GM12872 (cell line): Measurements from ENCODE around the gene ADAMTS17.

Experiments
- TF ChIP-seq, protein P1 (sequence below): IDR thresholded peaks from 3 replicates; pipeline ENCODE4 v1.5.1; 2011; ENCODE audit warnings: low read depth, mild to moderate bottlenecking, low read length, moderate library complexity; ENCODE audit not compliant: insufficient read depth

ADAMTS17 gene

GRCh38 chr15:100244796-100245486 lies 96.8 kb downstream of the ADAMTS17 start:
- TF ChIP-seq, protein P1, sequence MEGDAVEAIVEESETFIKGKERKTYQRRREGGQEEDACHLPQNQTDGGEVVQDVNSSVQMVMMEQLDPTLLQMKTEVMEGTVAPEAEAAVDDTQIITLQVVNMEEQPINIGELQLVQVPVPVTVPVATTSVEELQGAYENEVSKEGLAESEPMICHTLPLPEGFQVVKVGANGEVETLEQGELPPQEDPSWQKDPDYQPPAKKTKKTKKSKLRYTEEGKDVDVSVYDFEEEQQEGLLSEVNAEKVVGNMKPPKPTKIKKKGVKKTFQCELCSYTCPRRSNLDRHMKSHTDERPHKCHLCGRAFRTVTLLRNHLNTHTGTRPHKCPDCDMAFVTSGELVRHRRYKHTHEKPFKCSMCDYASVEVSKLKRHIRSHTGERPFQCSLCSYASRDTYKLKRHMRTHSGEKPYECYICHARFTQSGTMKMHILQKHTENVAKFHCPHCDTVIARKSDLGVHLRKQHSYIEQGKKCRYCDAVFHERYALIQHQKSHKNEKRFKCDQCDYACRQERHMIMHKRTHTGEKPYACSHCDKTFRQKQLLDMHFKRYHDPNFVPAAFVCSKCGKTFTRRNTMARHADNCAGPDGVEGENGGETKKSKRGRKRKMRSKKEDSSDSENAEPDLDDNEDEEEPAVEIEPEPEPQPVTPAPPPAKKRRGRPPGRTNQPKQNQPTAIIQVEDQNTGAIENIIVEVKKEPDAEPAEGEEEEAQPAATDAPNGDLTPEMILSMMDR = no peak

- TF ChIP-seq, protein P1 = no peak
Measured at GRCh38 chr15:100242989-100243388, 98.8 kb downstream of the ADAMTS17 start.

GRCh38 chr15:100241572-100242482 lies 99.9 kb downstream of the ADAMTS17 start:
- TF ChIP-seq, protein P1 = no peak

- TF ChIP-seq, protein P1 = no peak
Measured at GRCh38 chr15:100236981-100237720, 104.6 kb downstream of the ADAMTS17 start.

DNA sequence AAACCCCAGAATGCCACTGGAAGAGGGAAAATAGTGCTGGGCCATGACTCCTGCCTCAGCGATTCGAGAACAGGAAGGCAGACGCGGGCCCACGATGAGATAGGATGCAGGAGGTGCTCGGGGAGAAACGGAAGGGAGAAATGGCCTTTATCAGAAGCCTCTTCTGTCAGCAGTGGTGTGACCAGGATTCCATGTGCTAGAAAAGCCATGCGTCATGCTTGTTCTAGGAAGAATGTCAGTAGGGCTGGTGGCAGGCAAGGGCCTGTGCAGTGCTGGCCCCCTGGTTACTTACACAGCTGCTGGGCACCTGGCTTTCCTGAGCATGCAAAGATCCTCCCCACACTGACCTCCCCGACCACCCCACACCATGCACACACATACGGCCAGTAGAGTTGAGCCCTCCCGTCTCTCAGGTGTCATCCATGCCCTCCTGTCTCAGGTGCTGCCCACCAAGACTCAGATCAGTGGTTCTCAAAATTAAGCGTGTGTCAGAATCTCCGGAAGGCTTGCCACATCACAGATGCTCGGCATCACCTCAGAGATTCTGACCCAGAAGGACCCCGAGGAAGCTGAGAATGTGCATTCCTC lies 106.7 kb downstream of the ADAMTS17 start:
- TF ChIP-seq, protein P1 = no peak

DNA sequence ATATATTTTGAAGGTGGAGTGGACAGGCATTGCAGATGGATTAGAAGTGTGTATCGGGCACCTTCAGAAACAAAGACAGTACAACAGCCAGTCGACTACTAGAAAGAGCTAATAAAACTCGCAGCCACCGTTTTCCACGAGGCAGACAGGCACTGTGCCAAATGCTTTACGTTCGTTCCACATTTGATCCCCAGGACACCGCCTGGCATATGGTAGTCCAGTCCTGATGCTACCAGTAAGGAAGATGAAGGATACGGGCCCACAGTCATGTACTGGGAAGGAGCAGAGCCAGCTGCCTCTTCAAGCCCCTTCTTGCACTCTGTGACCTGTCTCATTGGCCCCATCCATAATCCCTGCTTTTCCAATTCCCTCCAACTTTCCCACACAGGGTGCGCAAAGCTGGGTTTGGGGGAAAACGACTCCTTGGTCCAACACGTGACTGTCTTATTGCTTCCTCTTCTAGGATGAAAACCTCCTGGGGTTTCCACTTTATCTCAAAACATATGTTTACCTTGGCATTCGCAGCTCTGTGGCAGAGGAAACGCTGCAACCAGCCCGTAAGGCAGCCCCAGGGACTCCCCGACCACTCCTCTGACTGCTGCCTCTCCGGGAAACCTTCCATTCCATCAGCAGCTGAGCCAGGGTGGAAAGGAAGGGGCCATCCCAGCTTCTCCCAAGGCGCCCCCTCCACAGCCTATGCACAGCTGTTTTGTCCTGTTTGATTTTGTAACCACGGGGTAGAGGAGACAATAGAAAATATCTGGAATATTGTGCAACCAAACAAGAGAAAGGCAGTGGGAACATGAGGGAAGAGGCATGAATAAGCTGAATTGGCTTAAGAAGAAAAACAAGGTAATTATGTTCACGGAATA lies 107.4 kb downstream of the ADAMTS17 start:
- TF ChIP-seq, protein P1 = no peak
